ENCODE data around the gene RAB13.

- TF ChIP-seq TARDBP (CRISPR knock-in tag; IDR thresholded peaks at IDR 0.05) (no peak), ZNF274 (CRISPR knock-in tag; IDR thresholded peaks at IDR 0.05) (no peak), POLR2G (IDR thresholded peaks at IDR 0.05; ENCODE audit: low read depth, low read length) (no peak), MAX (IDR thresholded peaks at IDR 0.05) (no peak)
These were observed 22.2 kb downstream of the RAB13 start for GRCh38 chr1:153963850-153964331.
